ENCODE data around the gene SIVA1.

Gene SIVA1

DNA sequence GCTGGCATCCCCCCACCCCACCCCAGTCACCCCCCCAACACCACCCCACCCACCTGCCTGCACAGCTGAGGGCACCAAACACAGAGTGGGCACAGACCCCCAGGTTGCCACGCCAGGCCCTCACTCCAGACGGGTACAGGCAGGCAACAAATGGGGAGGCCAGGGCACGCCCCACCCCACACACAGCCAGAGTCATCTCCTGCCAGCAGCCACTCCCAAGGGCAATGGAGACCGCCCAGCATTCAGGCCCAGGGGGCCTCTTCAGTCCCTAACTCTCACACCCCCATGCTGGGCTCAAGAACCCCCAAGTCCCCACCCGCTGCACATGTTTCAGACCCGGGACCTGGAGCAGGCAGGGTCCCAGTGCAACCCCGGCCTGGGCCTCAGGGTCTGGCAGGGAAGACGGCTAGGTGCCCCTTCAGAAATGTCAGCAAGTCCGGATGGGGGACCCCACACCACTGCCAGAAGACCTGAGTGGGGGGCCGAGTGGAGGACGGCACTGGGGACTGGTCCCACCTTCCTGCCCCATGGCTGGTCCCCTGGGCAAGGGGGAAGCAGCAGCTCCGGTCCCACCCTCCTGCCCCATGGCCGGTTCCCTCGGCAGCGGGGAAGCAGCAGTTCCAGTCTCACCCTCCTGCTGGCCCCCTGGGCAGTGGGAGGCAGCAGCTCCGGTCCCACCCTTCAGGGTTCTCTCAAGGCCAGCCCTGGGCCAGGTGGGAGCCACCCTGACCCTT is 30.7 kb downstream of the SIVA1 start:
- CTCF ChIA-PET: no interaction called here
- no peaks in the 10 kb centered on the region for H3K4me1 ChIP-seq (ENCODE audit: control insufficient read depth, insufficient read depth, low read length)
- TF ChIP-seq ZNF623 (tag by site-specific recombination; IDR thresholded peaks at IDR 0.05) (no peak), ZNF341 (tag by site-specific recombination; IDR thresholded peaks at IDR 0.05; ENCODE audit: low read depth) (peak; percentile 53; the same call in 1 of the 2 replicates), GLIS2 (tag by site-specific recombination; IDR thresholded peaks at IDR 0.05) (peak; percentile 49; the same call in 1 of the 2 replicates), ZIC2 (tag by site-specific recombination; IDR thresholded peaks at IDR 0.05) (peak; percentile 52; the same call in 1 of the 2 replicates), KLF1 (tag by site-specific recombination; IDR thresholded peaks at IDR 0.05) (peak; percentile 43; the same call in 1 of the 2 replicates), FEZF1 (tag by site-specific recombination; IDR thresholded peaks at IDR 0.05) (no peak)
- H3K27ac ChIP-seq (ENCODE audit: extremely low read depth, low read depth, low read length): 0 out of 2 replicates have a peak overlapping the region, but pooled peaks have one; percentile 9
- no peak overlapping the region for H3K4me3 ChIP-seq (ENCODE audit: low read depth, low read length)
- POLR2A ChIA-PET: no interaction called here
- H3K36me3 ChIP-seq (ENCODE audit: control insufficient read depth in 2 of 2, insufficient read depth in 1 of 2, low read length in 2 of 2): peaks cover 0 to 86% of the 10 kb centered on the region in 2 experiments; a peak in 1 of 3 replicates
- H3K9me3 ChIP-seq (ENCODE audit: control insufficient read depth, insufficient read depth, low read depth, low read length): no peaks in the 10 kb centered on the region

DNA sequence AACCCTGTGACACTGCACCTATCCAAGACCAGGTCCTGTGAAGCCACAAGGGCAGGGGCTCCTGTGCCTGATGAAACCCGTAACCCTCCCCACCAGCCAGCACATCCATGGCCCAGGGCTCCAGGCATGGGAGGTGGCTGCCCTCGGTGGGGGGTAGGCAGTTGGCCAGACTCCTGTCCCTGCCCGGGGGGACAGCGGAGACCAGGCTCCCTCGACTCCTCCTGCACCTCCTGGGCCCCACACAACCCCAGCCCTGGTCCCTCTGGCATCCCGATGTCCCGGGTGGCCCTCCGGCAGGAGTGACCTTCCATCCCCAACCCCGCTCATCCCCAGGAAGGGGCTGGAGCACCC is 31.2 kb downstream of the SIVA1 start:
- CTCF ChIA-PET: no interaction called here
- POLR2A ChIA-PET: no interaction called here
- Histone ChIP-seq H3K36me3 (ENCODE audit: control insufficient read depth in 2 of 2, insufficient read depth in 1 of 2, low read length in 2 of 2) (peaks cover 0 to 86% of the 10 kb centered on the region in 2 experiments; a peak in 1 of 3 replicates), H3K4me1 (ENCODE audit: control insufficient read depth, insufficient read depth, low read length) (no peaks in the 10 kb centered on the region), H3K9me3 (ENCODE audit: control insufficient read depth, insufficient read depth, low read depth, low read length) (no peaks in the 10 kb centered on the region), H3K27ac (ENCODE audit: extremely low read depth, low read depth, low read length) (0 out of 2 replicates have a peak overlapping the region, but pooled peaks have one; percentile 9), H3K4me3 (ENCODE audit: low read depth, low read length) (no peak overlapping the region)
- TF ChIP-seq GLIS2 (tag by site-specific recombination; IDR thresholded peaks at IDR 0.05): peak; percentile 28; the same call in 1 of the 2 replicates
- no peak for TF ChIP-seq ZNF571 (tag by site-specific recombination; IDR thresholded peaks at IDR 0.05)
- TF ChIP-seq GLIS1 (tag by site-specific recombination; IDR thresholded peaks at IDR 0.05): peak; percentile 95
- TF ChIP-seq ZIC2 (tag by site-specific recombination; IDR thresholded peaks at IDR 0.05): peak; percentile 65
- TF ChIP-seq KLF1 (tag by site-specific recombination; IDR thresholded peaks at IDR 0.05): no peak
- TF ChIP-seq ZBTB20 (tag by site-specific recombination; IDR thresholded peaks at IDR 0.05): peak; percentile 58; the same call in 1 of the 2 replicates

DNA sequence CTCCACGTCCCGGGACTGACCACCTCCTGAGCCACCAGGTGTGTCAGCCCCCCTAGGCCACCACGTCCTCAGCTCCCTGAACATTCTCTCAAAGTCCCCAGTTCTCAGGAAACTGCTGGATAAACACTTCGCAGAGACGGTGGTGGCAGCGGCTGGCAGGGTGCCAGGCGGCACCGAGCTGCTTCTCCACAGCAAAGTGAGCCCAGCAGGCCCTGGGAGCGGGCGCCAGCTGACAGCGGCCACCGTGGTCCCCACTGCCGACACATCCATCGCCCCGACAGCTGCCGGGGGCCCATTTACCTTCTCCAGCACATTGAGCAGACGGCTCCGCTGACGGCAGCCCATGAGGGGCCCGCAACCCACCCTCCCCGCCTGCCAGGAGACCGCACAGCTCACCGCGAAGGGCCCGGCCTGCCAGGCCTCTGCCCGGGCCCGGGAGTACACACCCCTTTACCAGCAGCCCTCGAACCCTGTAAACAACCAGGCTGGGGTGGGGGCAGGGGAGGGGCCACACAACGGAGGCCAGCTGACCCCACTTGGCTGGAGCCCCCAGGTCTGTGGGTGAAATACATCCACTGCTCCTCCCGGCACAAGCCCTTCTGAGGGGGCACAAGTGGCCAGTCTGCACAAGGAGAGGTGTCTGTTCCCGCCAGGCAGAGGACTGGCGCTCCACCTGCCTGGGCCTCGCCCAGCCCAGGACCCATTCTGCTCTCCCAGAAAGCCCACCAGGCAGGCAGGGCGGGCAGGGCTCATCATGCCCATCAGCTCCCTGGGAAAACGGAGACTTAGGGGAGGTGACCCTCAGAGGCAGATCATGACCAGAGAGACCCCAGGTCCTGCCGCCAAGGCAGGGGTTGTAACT is 32.1 kb downstream of the SIVA1 start:
- Histone ChIP-seq H3K4me1 (ENCODE audit: control insufficient read depth, insufficient read depth, low read length) (no peaks in the 10 kb centered on the region), H3K4me3 (ENCODE audit: low read depth, low read length) (no peak overlapping the region), H3K36me3 (ENCODE audit: control insufficient read depth in 2 of 2, insufficient read depth in 1 of 2, low read length in 2 of 2) (peaks cover 0 to 86% of the 10 kb centered on the region in 2 experiments; a peak in 1 of 3 replicates), H3K27ac (ENCODE audit: extremely low read depth, low read depth, low read length) (no peak overlapping the region), H3K9me3 (ENCODE audit: control insufficient read depth, insufficient read depth, low read depth, low read length) (no peaks in the 10 kb centered on the region)
- CTCF ChIA-PET: no interaction called here
- TF ChIP-seq SALL2 (tag by site-specific recombination; IDR thresholded peaks at IDR 0.05; ENCODE audit: borderline replicate concordance) (no peak), ZNF544 (tag by site-specific recombination; IDR thresholded peaks at IDR 0.05) (0 out of 2 replicates have a peak, but pooled peaks have one; percentile 55), ZNF530 (tag by site-specific recombination; IDR thresholded peaks at IDR 0.05; ENCODE audit: low read depth) (no peak), ZNF792 (tag by site-specific recombination; IDR thresholded peaks at IDR 0.05) (no peak), ZIC2 (tag by site-specific recombination; IDR thresholded peaks at IDR 0.05) (peak; percentile 17; the same call in 1 of the 2 replicates), ZNF48 (tag by site-specific recombination; IDR thresholded peaks at IDR 0.05) (no peak), ZNF560 (tag by site-specific recombination; IDR thresholded peaks at IDR 0.05; ENCODE audit: borderline replicate concordance) (no peak), BCL11B (tag by site-specific recombination; IDR thresholded peaks at IDR 0.05; ENCODE audit: low read depth) (0 out of 2 replicates have a peak, but pooled peaks have one; percentile 2), ZNF626 (tag by site-specific recombination; IDR thresholded peaks at IDR 0.05) (no peak)
- TF ChIP-seq, protein P1, sequence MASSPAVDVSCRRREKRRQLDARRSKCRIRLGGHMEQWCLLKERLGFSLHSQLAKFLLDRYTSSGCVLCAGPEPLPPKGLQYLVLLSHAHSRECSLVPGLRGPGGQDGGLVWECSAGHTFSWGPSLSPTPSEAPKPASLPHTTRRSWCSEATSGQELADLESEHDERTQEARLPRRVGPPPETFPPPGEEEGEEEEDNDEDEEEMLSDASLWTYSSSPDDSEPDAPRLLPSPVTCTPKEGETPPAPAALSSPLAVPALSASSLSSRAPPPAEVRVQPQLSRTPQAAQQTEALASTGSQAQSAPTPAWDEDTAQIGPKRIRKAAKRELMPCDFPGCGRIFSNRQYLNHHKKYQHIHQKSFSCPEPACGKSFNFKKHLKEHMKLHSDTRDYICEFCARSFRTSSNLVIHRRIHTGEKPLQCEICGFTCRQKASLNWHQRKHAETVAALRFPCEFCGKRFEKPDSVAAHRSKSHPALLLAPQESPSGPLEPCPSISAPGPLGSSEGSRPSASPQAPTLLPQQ (tag by site-specific recombination; IDR thresholded peaks at IDR 0.05): 0 out of 2 replicates have a peak, but pooled peaks have one; percentile 18
- TF ChIP-seq, protein P2, sequence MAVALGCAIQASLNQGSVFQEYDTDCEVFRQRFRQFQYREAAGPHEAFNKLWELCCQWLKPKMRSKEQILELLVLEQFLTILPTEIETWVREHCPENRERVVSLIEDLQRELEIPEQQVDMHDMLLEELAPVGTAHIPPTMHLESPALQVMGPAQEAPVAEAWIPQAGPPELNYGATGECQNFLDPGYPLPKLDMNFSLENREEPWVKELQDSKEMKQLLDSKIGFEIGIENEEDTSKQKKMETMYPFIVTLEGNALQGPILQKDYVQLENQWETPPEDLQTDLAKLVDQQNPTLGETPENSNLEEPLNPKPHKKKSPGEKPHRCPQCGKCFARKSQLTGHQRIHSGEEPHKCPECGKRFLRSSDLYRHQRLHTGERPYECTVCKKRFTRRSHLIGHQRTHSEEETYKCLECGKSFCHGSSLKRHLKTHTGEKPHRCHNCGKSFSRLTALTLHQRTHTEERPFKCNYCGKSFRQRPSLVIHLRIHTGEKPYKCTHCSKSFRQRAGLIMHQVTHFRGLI (tag by site-specific recombination; IDR thresholded peaks at IDR 0.05): no peak
- TF ChIP-seq, protein P3, sequence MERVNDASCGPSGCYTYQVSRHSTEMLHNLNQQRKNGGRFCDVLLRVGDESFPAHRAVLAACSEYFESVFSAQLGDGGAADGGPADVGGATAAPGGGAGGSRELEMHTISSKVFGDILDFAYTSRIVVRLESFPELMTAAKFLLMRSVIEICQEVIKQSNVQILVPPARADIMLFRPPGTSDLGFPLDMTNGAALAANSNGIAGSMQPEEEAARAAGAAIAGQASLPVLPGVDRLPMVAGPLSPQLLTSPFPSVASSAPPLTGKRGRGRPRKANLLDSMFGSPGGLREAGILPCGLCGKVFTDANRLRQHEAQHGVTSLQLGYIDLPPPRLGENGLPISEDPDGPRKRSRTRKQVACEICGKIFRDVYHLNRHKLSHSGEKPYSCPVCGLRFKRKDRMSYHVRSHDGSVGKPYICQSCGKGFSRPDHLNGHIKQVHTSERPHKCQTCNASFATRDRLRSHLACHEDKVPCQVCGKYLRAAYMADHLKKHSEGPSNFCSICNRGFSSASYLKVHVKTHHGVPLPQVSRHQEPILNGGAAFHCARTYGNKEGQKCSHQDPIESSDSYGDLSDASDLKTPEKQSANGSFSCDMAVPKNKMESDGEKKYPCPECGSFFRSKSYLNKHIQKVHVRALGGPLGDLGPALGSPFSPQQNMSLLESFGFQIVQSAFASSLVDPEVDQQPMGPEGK (tag by site-specific recombination; IDR thresholded peaks at IDR 0.05): 0 out of 2 replicates have a peak, but pooled peaks have one; percentile 15
- POLR2A ChIA-PET: no interaction called here
